Liver (tissue), 3 donors: ENCODE results near the gene KDM6A.

ENCODE experiments used
- FOXA1 ChIP-seq: IDR thresholded peaks from 2 replicates; pipeline ENCODE4 v1.6.1; 2016; ENCODE audit warnings: antibody characterized with exemption
- GABPA ChIP-seq, 2 donors: IDR thresholded peaks in 1 of 2; conservative IDR thresholded peaks in 1 of 2; 2 replicates each; pipeline ENCODE4 v1.6.1; 2016; ENCODE audit warnings: antibody characterized with exemption in 2 of 2, mild to moderate bottlenecking in 1 of 2, moderate library complexity in 1 of 2
- RAD21 ChIP-seq, 2 donors: IDR thresholded peaks; 2 replicates each; pipeline ENCODE4 v1.6.1; 2016; ENCODE audit warnings: antibody characterized with exemption in 2 of 2, mild to moderate bottlenecking in 2 of 2
- RXRA ChIP-seq, 2 donors: IDR thresholded peaks; 2 replicates each; pipeline ENCODE4 v1.6.1; 2017 to 2018; ENCODE audit warnings: antibody characterized with exemption in 2 of 2, mild to moderate bottlenecking in 1 of 2
- SP1 ChIP-seq: IDR thresholded peaks from 2 replicates; pipeline ENCODE4 v1.6.1; 2018; ENCODE audit warnings: antibody characterized with exemption, mild to moderate bottlenecking
- YY1 ChIP-seq: IDR thresholded peaks from 2 replicates; pipeline ENCODE4 v1.6.1; 2016; ENCODE audit warnings: antibody characterized with exemption, mild to moderate bottlenecking
- TF ChIP-seq, protein P1 (sequence below): fragments of 150-350 bp; IDR thresholded peaks from 2 replicates; pipeline ENCODE4 v1.5.1; 2017; ENCODE audit warnings: improper control_type of control experiment, low read depth, low read length; ENCODE audit not compliant: missing input control
- TF ChIP-seq, protein P2 (sequence below): IDR thresholded peaks from 2 replicates; pipeline ENCODE4 v1.6.1; 2016; ENCODE audit warnings: antibody characterized with exemption
- TF ChIP-seq, protein P3 (sequence below): IDR thresholded peaks from 2 replicates; pipeline ENCODE4 v1.6.1; 2016; ENCODE audit warnings: antibody characterized with exemption
- TF ChIP-seq, protein P4 (sequence below): IDR thresholded peaks from 2 replicates; pipeline ENCODE4 v1.6.1; 2016; ENCODE audit warnings: antibody characterized with exemption, mild to moderate bottlenecking
- donor health status: healthy.
- donor health status: healthy.

GRCh38 chrX:45128896-45129454, 256.0 kb downstream of the KDM6A start:
- TF ChIP-seq, protein P1, sequence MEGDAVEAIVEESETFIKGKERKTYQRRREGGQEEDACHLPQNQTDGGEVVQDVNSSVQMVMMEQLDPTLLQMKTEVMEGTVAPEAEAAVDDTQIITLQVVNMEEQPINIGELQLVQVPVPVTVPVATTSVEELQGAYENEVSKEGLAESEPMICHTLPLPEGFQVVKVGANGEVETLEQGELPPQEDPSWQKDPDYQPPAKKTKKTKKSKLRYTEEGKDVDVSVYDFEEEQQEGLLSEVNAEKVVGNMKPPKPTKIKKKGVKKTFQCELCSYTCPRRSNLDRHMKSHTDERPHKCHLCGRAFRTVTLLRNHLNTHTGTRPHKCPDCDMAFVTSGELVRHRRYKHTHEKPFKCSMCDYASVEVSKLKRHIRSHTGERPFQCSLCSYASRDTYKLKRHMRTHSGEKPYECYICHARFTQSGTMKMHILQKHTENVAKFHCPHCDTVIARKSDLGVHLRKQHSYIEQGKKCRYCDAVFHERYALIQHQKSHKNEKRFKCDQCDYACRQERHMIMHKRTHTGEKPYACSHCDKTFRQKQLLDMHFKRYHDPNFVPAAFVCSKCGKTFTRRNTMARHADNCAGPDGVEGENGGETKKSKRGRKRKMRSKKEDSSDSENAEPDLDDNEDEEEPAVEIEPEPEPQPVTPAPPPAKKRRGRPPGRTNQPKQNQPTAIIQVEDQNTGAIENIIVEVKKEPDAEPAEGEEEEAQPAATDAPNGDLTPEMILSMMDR, result no peak
- TF ChIP-seq GABPA (IDR thresholded peaks at IDR 0.05 in 1 of 2, conservative IDR thresholded peaks at IDR 0.05 in 1 of 2) (no peak), RAD21 (IDR thresholded peaks at IDR 0.05) (no peak), FOXA1 (no peak), SP1 (no peak), YY1 (no peak), RXRA (IDR thresholded peaks at IDR 0.05) (no peak)
- TF ChIP-seq, protein P2, sequence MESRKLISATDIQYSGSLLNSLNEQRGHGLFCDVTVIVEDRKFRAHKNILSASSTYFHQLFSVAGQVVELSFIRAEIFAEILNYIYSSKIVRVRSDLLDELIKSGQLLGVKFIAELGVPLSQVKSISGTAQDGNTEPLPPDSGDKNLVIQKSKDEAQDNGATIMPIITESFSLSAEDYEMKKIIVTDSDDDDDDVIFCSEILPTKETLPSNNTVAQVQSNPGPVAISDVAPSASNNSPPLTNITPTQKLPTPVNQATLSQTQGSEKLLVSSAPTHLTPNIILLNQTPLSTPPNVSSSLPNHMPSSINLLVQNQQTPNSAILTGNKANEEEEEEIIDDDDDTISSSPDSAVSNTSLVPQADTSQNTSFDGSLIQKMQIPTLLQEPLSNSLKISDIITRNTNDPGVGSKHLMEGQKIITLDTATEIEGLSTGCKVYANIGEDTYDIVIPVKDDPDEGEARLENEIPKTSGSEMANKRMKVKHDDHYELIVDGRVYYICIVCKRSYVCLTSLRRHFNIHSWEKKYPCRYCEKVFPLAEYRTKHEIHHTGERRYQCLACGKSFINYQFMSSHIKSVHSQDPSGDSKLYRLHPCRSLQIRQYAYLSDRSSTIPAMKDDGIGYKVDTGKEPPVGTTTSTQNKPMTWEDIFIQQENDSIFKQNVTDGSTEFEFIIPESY, result no peak
- TF ChIP-seq, protein P3, sequence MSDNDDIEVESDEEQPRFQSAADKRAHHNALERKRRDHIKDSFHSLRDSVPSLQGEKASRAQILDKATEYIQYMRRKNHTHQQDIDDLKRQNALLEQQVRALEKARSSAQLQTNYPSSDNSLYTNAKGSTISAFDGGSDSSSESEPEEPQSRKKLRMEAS, result no peak
- TF ChIP-seq, protein P4, sequence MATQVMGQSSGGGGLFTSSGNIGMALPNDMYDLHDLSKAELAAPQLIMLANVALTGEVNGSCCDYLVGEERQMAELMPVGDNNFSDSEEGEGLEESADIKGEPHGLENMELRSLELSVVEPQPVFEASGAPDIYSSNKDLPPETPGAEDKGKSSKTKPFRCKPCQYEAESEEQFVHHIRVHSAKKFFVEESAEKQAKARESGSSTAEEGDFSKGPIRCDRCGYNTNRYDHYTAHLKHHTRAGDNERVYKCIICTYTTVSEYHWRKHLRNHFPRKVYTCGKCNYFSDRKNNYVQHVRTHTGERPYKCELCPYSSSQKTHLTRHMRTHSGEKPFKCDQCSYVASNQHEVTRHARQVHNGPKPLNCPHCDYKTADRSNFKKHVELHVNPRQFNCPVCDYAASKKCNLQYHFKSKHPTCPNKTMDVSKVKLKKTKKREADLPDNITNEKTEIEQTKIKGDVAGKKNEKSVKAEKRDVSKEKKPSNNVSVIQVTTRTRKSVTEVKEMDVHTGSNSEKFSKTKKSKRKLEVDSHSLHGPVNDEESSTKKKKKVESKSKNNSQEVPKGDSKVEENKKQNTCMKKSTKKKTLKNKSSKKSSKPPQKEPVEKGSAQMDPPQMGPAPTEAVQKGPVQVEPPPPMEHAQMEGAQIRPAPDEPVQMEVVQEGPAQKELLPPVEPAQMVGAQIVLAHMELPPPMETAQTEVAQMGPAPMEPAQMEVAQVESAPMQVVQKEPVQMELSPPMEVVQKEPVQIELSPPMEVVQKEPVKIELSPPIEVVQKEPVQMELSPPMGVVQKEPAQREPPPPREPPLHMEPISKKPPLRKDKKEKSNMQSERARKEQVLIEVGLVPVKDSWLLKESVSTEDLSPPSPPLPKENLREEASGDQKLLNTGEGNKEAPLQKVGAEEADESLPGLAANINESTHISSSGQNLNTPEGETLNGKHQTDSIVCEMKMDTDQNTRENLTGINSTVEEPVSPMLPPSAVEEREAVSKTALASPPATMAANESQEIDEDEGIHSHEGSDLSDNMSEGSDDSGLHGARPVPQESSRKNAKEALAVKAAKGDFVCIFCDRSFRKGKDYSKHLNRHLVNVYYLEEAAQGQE, result no peak
